HG03045 (cell line): ENCODE results near the gene PPP2R2B.
"Not testable (repeated sequence)": the region's sequence is repeated elsewhere in the genome, so short reads cannot be mapped to it uniquely, and the experiment has no call there.

ENCODE experiments used
- ATAC-seq: cut with Tn5 transposase; IDR thresholded peaks from one replicate; pipeline ENCODE4 v1.9.1; 2021; ENCODE audit warnings: mild to moderate bottlenecking, moderate library complexity; ENCODE audit not compliant: unreplicated experiment

PPP2R2B gene

DNA sequence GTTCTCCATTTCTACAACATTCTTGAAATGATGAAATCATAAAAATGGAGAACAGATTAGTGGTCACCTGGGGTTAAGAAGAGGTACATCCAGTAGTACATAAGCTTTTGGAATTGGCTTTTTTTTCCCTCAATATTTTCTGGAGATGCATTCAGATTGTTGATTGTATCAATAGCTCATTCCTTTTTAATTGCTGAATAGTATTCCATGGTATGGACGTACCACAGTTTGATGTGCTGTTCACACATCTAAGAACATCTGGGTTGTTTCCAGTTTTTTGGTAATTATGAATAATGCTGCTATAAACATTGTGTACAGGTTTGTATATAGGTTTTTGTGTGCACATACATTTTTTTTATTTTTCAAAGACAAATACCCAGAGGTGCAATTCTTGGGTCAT lies 130.0 kb downstream of the PPP2R2B start:
- no peak for ATAC-seq

GRCh38 chr5:146745931-146746577 lies 132.5 kb downstream of the PPP2R2B start:
- no peak for ATAC-seq

DNA sequence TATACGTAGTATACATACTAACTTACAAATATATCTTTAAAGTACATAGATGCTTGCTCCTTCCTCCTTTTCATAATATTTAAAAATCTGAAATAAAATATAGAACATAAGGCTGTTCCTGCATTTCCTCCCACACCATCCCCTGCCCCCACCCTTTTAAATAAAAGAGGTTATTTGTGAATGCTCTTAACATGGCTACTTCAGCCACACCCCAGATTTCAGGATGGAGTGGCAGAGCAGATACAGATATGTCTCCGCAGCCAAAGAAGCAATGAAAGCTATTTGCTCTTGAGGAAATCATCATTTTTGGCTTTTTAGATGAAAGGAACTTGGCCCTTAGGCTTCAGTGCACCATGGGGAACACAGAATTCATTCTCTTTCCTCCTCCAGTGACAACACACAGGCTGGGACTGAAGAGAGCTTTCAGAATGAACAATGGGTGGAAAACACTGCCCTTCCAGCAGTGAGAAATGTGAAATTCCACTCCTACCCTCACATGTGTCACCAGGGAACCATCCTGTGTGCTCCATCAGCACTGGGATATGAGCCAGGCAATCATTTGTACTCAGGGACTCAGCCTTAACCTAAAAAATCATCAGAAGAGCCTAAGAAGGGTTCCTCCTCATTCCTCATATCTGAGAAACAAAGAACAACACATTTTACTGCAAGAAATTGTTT lies 134.3 kb downstream of the PPP2R2B start:
- no peak for ATAC-seq

- ATAC-seq: no peak
Measured at GRCh38 chr5:146734936-146735577, 143.5 kb downstream of the PPP2R2B start.

DNA sequence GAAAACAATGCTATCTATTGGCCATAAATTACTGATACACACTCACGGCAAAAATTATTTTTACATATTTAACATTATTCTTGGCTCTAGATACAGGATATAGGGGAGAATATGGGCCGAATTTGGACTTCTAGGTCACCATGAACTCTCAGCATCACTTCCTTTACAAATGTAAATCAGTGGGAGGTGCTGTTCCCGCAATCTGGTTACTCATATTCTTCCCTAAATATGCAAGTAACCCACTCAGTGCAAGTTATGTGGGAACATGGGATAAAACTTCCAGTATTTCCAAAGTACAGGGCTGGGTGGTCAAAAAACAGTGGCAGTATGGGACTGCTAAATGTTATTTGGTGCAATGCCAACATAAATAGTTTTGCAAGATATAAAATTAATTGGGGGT lies 145.6 kb downstream of the PPP2R2B start:
- ATAC-seq: no peak

DNA sequence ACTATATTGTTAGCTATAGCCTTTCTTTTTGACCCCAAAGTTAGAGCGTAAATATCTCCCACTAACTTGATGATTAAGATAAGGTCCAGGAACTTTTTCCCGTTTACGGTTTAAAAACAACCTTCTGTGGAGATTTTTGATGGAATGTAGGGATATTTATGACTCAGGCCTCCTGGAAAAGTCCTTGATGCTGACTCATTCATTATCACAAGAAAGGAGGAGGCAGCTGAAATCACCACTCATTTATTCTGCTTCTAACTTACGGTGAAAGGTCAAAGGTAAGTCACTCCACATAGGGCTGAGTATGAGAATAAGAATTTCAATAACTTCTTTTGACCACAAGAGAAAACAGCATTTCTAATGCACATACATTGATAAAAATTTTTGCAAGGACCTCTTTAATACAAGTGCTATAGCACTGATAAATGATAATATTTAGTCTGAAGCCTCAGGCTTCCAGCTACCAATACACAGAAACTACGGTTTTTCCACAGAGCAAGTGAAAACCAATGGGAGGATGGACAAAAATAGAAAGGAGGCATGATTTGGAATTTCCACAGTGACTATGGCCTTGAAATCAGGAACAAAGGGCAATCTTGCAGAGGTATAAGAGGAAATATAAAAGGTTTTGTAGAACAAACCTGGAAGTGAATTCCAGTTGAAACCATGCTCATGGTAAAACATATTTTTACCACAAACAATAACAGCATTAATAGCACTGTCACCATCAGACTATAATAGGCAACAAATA lies 146.5 kb downstream of the PPP2R2B start:
- no peak for ATAC-seq

DNA sequence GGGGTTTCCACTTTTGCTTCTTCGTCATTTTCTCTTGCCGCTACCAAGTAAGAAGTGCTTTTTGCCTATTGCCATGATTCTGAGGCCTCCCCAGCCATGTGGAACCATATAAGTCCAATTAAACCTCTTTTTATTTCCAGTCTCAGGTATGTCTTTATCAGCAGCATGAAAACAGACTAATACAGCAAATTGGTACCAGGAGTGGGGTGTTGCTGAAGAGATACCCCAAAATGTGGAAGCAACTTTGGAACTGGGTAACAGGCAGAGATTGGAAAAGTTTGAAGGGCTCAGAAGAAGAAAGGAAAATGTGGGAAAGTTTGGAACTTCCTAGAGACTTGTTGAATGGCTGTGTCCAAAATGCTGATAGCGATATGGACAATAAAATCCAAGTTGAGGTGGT lies 149.8 kb downstream of the PPP2R2B start:
- not testable (repeated sequence) for ATAC-seq

DNA sequence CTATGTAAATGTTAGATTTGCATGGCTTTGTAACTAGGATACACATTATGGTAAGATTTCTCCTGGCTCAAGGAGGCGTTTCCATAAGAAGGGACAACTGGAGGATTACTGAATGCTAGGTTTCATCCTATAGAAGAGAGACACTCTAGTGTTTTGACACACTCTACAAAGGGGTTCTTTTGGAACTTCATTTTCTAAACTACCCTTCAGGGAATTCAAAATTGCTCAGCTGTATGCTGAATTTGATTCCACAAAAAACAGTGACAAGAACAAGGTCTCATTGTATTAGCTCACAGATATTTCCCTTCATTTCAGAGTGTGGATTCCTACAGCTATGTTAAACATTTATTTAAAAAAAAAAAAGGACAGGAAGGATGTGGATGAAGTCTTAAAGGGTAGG lies 151.7 kb downstream of the PPP2R2B start:
- ATAC-seq: no peak

DNA sequence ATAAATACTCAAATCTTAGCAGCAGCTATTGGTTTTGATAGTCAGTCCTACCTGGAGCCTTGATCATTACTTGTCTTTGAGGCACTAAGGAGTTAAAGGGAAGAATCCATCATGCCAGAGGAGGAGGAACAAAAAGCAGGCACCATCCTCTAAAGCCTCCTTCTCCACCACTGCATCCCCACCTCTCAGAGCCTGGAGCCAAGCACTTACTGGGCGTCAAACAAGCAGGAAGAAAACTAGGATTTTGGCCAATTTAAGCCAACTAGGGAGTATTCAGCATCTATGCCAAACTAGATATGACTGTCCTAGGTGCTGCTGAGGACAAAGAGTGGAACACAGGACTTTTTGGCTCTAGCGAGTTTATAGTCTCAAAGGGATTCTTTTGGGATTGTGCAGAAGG lies 152.5 kb downstream of the PPP2R2B start:
- no peak for ATAC-seq

GRCh38 chr5:146725025-146725424 lies 153.5 kb downstream of the PPP2R2B start:
- ATAC-seq: no peak

GRCh38 chr5:146722361-146722779 lies 156.2 kb downstream of the PPP2R2B start:
- ATAC-seq: no peak

- ATAC-seq: no peak
Measured at GRCh38 chr5:146721073-146721815, 157.3 kb downstream of the PPP2R2B start.

DNA sequence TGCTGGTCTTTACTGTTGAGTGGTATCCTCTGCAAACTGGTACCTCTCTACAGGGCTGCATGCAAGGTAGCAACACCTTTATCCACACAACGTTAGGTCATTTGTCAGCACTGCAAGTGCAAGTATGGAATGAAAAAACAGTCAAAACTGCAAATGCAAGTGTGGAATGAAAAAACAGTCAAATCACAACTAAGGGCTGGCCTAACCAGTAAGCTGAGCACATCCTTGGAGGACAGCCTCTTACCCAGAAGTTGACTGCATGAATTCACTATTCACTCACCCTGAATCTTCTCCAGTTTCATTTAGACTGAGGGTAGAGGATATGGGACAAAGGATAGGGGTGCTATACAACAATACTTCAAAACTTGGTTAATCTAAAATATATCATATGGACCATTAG lies 158.4 kb downstream of the PPP2R2B start:
- no peak for ATAC-seq

- no peak for ATAC-seq
Measured at GRCh38 chr5:146719179-146719578, 159.4 kb downstream of the PPP2R2B start.

DNA sequence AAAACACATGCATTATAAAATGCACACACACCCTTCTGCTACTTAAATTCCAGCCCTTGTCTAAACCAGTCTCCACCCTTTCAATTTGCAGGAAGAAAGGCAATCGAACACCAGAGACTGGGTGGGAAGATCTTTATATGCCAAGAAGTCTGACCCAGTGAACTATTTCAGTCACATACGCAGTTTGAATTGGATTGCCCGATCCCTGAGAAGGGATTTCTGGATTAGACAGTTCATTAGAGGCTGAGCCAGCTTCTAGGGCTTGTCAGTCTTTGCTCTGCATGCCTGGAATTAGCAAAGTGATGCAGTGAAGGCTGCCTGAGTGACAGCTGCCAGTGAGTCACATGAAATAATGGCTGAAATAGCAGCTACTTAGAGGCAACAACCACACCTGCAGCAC lies 159.9 kb downstream of the PPP2R2B start:
- ATAC-seq: no peak

- ATAC-seq: no peak
Measured at GRCh38 chr5:146717951-146718350, 160.6 kb downstream of the PPP2R2B start.

DNA sequence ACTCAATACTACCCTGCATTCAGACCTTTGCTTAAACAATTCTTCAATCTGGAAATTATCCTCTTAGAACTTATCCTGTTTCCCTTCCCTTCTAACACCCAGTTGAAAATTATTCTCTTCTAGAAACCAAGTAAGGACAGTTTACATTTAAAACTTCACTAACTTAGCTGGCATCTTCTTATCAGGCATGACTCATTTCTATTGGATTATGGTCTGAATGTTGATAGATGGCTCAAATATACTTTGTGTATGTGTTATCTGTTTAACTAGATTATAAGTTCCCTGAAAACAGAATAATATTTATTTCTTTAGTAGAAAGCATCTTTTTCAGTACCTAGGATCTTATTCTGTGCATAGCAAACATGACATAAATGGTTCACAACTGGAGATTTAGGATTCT lies 161.9 kb downstream of the PPP2R2B start:
- no peak for ATAC-seq

DNA sequence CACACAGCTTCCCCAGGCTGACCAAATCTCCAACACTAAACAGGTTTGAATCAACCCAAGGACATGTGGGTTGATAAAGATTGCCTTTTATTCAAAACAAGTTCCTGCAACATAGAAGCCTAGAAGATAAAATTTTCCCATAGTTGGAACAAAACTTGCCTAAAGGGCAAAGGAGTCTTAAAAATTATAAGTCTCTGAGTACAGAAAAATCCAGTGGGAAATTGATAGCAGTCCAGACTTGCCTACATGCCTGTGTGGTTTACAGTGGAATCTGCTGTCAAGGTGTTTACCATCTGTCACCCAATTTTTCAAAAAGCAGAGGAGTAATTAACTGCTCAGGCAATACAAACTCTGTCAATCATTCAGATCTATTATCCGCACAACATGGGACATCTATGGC lies 168.2 kb downstream of the PPP2R2B start:
- no peak for ATAC-seq

DNA sequence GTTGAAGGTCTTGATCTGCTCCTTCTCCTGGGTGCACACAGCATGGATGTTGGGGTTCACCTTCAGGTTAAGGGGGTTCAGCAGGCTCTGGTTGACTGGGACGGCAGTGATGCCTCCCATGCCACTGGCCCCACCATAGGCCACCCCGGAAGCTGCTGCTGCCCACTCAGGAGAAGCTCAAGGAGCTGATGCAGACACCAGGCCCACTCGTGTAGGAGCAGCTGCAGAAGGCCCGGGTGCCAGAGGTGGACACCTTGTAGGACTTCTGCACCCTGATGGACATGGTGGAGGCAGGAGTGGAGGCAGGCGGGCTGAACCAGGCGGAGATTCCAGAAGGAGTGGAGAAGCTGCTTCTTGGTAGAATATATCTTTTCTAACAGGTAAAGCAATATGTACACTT lies 171.2 kb downstream of the PPP2R2B start:
- ATAC-seq: no peak

DNA sequence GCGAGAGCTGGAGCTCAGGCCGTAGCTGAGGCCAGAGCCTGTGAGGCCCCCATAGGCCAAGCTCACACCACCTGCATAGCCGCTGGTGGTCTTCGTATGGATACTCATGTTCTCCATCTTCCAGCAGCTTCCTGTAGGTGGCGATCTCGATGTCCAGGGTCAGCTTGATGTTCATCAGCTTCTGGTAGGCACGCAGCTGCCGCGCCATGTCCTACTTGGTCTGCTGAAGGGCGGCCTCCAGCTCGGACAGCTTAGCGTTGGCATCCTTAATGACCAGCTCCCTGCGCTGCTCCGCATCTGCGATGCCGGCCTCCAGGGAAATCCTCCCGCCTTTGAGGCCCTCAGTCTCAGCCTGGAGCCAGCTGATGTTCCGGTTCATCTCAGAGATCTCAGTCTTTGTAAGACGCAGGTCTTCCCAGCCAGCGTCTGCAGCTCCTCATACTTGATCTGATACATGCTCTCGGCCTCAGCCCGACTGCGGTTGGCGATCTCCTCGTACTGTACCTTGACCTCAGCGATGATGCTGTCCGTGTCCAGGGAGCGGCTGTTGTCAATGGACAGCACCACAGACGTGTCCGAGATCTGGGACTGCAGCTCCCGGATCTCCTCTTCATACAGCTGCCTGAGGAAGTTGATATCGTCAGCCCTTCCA lies 172.1 kb downstream of the PPP2R2B start:
- ATAC-seq: no peak
